ENCODE measurements around the gene CELF2. TPM values are rescaled to one million over a fixed set of nuclear protein-coding genes. Genes with fewer than 3 reads are reported as not detected.

Gene CELF2
- total RNA-seq, 1 donor from 2014 or later, result 14.4 TPM

- Mint-ChIP-seq H3K36me3 (no peaks in the 10 kb centered on the region), H3K27ac (no peak overlapping the region), H3K4me3 (no peak overlapping the region), H3K4me1 (ENCODE audit: unreplicated experiment) (no peaks in the 10 kb centered on the region), H3K9me3 (no peaks in the 10 kb centered on the region), H3K27me3 (peaks cover 11% of the 10 kb centered on the region)
- no peak for DNase-seq (ENCODE audit: extremely low spot score, unreplicated experiment)
- no peak for TF ChIP-seq CTCF (conservative IDR thresholded peaks at IDR 0.05)
These were observed 168.7 kb downstream of the CELF2 start for GRCh38 chr10:11186374-11186773.

GRCh38 chr10:11189582-11190376 lies 172.1 kb downstream of the CELF2 start:
- no peaks in the 10 kb centered on the region for H3K4me1 Mint-ChIP-seq (ENCODE audit: unreplicated experiment)
- no peaks in the 10 kb centered on the region for H3K9me3 Mint-ChIP-seq
- no peak for DNase-seq (ENCODE audit: extremely low spot score, unreplicated experiment)
- no peaks in the 10 kb centered on the region for H3K36me3 Mint-ChIP-seq
- no peak overlapping the region for H3K4me3 Mint-ChIP-seq
- no peak overlapping the region for H3K27ac Mint-ChIP-seq
- TF ChIP-seq CTCF (conservative IDR thresholded peaks at IDR 0.05), result no peak
- peaks cover 17% of the 10 kb centered on the region for H3K27me3 Mint-ChIP-seq

GRCh38 chr10:11191190-11191589 lies 173.5 kb downstream of the CELF2 start:
- no peaks in the 10 kb centered on the region for H3K4me1 Mint-ChIP-seq (ENCODE audit: unreplicated experiment)
- H3K27me3 Mint-ChIP-seq, result peaks cover 26% of the 10 kb centered on the region
- H3K27ac Mint-ChIP-seq, result no peak overlapping the region
- DNase-seq (ENCODE audit: extremely low spot score, unreplicated experiment), result no peak
- no peaks in the 10 kb centered on the region for H3K36me3 Mint-ChIP-seq
- no peak for TF ChIP-seq CTCF (conservative IDR thresholded peaks at IDR 0.05)
- no peak overlapping the region for H3K4me3 Mint-ChIP-seq
- no peaks in the 10 kb centered on the region for H3K9me3 Mint-ChIP-seq

- Mint-ChIP-seq H3K9me3 (no peaks in the 10 kb centered on the region), H3K4me1 (ENCODE audit: unreplicated experiment) (no peaks in the 10 kb centered on the region), H3K27me3 (peaks cover 26% of the 10 kb centered on the region), H3K27ac (no peak overlapping the region), H3K36me3 (no peaks in the 10 kb centered on the region), H3K4me3 (no peak overlapping the region)
- DNase-seq (ENCODE audit: extremely low spot score, unreplicated experiment), result no peak
- no peak for TF ChIP-seq CTCF (conservative IDR thresholded peaks at IDR 0.05)
These were observed 174.0 kb downstream of the CELF2 start for GRCh38 chr10:11191678-11192077.

- H3K4me3 Mint-ChIP-seq, result no peak overlapping the region
- H3K27me3 Mint-ChIP-seq, result peaks cover 30% of the 10 kb centered on the region
- no peaks in the 10 kb centered on the region for H3K36me3 Mint-ChIP-seq
- H3K27ac Mint-ChIP-seq, result no peak overlapping the region
- peaks cover 5% of the 10 kb centered on the region for H3K4me1 Mint-ChIP-seq (ENCODE audit: unreplicated experiment)
- DNase-seq (ENCODE audit: extremely low spot score, unreplicated experiment), result no peak
- no peaks in the 10 kb centered on the region for H3K9me3 Mint-ChIP-seq
- TF ChIP-seq CTCF (conservative IDR thresholded peaks at IDR 0.05), result no peak
These were observed 174.8 kb downstream of the CELF2 start for GRCh38 chr10:11192304-11193000.

Data from type B pancreatic cell (in vitro differentiated cells).